Fibroblast of lung (primary cell): Measurements from ENCODE around the gene DNAJC1. TPM values are rescaled to one million over a fixed set of nuclear protein-coding genes. Genes with fewer than 3 reads are reported as not detected.

ENCODE experiments used
- DNase-seq, 2 donors: peaks; one replicate each; pipeline versions ENCODE4 v3.0.0 to v3.0.0-alpha.2; 2010; ENCODE audit warnings: low read depth in 2 of 2
- H2AFZ ChIP-seq: 2 replicates; pipeline ENCODE4 v1.5.1; 2012; ENCODE audit warnings: low read length, control low read depth, inconsistent platforms
- H3K27ac ChIP-seq: 2 replicates; pipeline ENCODE4 v1.5.1; 2011; ENCODE audit warnings: low read length, control low read depth; ENCODE audit not compliant: insufficient read depth
- H3K27me3 ChIP-seq: 2 replicates; pipeline ENCODE4 v1.5.1; 2011; ENCODE audit warnings: mild to moderate bottlenecking, low read length; ENCODE audit not compliant: control insufficient read depth, insufficient read depth
- H3K36me3 ChIP-seq: 2 replicates; pipeline ENCODE4 v1.5.1; 2011; ENCODE audit warnings: low read length; ENCODE audit not compliant: control insufficient read depth, insufficient read depth
- H3K4me1 ChIP-seq: 2 replicates; pipeline ENCODE4 v1.5.1; 2011; ENCODE audit warnings: low read length; ENCODE audit not compliant: control insufficient read depth, insufficient read depth; ENCODE audit errors: extremely low read depth
- H3K4me2 ChIP-seq: 2 replicates; pipeline ENCODE4 v1.5.1; 2011; ENCODE audit warnings: low read length, control low read depth; ENCODE audit not compliant: insufficient read depth; ENCODE audit errors: extremely low read depth
- H3K4me3 ChIP-seq, 4 experiments: fragments of 200-600 bp in 1 of 4; sonication (generic) in 1 of 4; replicated peaks in 1 of 4; 2 replicates each; pipeline ENCODE4 v1.5.1; 2011 to 2016; ENCODE audit warnings: low read length in 4 of 4, low read depth in 3 of 4, mild to moderate bottlenecking in 3 of 4, control low read depth in 2 of 4, inconsistent platforms in 1 of 4, mixed read lengths in 1 of 4; ENCODE audit not compliant: insufficient read depth in 1 of 4; ENCODE audit errors: control extremely low read depth in 1 of 4
- H3K79me2 ChIP-seq: 2 replicates; pipeline ENCODE4 v1.5.1; 2012; ENCODE audit warnings: mild to moderate bottlenecking, low read length, inconsistent platforms; ENCODE audit not compliant: control insufficient read depth, insufficient read depth
- H3K9ac ChIP-seq: 2 replicates; pipeline ENCODE4 v1.5.1; 2011; ENCODE audit warnings: mild to moderate bottlenecking, low read length, control low read depth; ENCODE audit not compliant: insufficient read depth
- H3K9me3 ChIP-seq: 2 replicates; pipeline ENCODE4 v1.5.1; 2012; ENCODE audit warnings: low read depth, low read length; ENCODE audit not compliant: control insufficient read depth, insufficient read depth
- H4K20me1 ChIP-seq: 2 replicates; pipeline ENCODE4 v1.5.1; 2011; ENCODE audit warnings: low read length; ENCODE audit not compliant: control insufficient read depth, insufficient read depth; ENCODE audit errors: extremely low read depth
- EZH2 ChIP-seq: IDR thresholded peaks from 2 replicates; pipeline ENCODE4 v1.5.1; 2012; ENCODE audit warnings: low read length, control low read depth, mild to moderate bottlenecking; ENCODE audit errors: missing control alignments
- polyA plus RNA-seq, 2 donors: library from polyadenylated mRNA; depleted of rRNA in 1 of 2; stranded (reverse) in 1 of 2; unstranded in 1 of 2; fragments of >200 nt; gene quantifications; 2 replicates each; pipeline ENCODE4 v1.2.1, GENCODE V29; 2011 to 2012; ENCODE audit warnings: missing spikeins in 1 of 2
- total RNA-seq: library from RNA; depleted of rRNA; stranded (reverse); fragments of >200 nt; gene quantifications from 2 replicates; pipeline ENCODE4 v1.2.1, GENCODE V29; 2014
- TF ChIP-seq, protein P1 (sequence below), 2 donors: IDR thresholded peaks in 1 of 2; conservative IDR thresholded peaks in 1 of 2; 1 replicate in 1 of 2; 2 replicates in 1 of 2; pipeline ENCODE4 v1.5.1; 2011 to 2012; ENCODE audit warnings: low read length in 2 of 2, control low read depth in 1 of 2, inconsistent platforms in 1 of 2, low read depth in 1 of 2, mild to moderate bottlenecking in 1 of 2

The DNAJC1 gene
- total and polyA plus RNA-seq, 2 donors (not counting 1 experiment from before 2014, with no cell fraction given): 27.7 to 46.2 TPM

DNA sequence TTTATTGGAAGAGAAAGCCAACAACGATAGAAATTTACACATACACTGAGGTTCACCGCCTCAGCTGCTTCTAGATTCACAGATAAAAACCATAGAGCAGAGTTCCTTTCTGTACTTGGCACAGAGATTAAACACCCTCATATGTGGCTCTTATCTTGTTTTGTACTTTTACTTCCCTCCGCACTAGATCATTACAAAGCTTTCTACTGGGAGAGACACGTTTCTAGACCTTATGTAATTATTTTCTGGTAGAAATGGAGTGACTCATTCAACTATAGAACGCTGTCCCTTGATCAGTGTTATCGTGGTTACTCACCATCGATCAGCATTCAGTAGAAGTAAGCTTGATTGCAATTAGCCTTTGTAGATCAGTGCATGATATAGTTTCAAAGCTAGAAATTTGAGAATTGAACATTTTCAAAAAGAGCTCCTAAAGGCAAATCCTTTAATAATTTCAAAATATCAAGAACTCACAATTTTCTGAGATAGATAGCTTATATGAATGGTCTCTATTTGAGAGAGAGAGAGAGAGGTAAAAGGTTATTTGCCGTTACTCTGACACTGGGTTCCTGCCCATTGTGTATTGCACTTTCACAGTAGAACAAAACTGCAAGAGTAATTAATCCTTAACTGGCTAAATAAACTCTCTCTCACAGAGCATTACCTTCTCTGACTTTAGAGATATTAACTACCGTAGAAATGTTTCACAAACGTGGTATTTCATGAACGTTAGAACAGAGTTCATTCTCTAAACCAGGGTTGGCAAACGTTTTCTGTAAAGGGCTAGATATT, 26.1 kb upstream of the DNAJC1 start:
- Histone ChIP-seq H3K79me2 (no peaks in the 10 kb centered on the region), H3K4me2 (no peak overlapping the region), H3K27me3 (no peaks in the 10 kb centered on the region), H3K9ac (no peak overlapping the region), H3K36me3 (no peaks in the 10 kb centered on the region), H3K4me3 (no peak overlapping the region), H3K27ac (no peak overlapping the region), H3K4me1 (no peaks in the 10 kb centered on the region), H2AFZ (no peak overlapping the region), H4K20me1 (no peaks in the 10 kb centered on the region), H3K9me3 (no peaks in the 10 kb centered on the region)
- DNase-seq: peak in 1 of 2 donors; percentile 4
- TF ChIP-seq, protein P1, sequence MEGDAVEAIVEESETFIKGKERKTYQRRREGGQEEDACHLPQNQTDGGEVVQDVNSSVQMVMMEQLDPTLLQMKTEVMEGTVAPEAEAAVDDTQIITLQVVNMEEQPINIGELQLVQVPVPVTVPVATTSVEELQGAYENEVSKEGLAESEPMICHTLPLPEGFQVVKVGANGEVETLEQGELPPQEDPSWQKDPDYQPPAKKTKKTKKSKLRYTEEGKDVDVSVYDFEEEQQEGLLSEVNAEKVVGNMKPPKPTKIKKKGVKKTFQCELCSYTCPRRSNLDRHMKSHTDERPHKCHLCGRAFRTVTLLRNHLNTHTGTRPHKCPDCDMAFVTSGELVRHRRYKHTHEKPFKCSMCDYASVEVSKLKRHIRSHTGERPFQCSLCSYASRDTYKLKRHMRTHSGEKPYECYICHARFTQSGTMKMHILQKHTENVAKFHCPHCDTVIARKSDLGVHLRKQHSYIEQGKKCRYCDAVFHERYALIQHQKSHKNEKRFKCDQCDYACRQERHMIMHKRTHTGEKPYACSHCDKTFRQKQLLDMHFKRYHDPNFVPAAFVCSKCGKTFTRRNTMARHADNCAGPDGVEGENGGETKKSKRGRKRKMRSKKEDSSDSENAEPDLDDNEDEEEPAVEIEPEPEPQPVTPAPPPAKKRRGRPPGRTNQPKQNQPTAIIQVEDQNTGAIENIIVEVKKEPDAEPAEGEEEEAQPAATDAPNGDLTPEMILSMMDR (conservative IDR thresholded peaks at IDR 0.05 in 1 of 2, IDR thresholded peaks at IDR 0.05 in 1 of 2; ENCODE audit: low read depth in 1 of 2, low read length in 2 of 2): no peak
- TF ChIP-seq EZH2: no peak

- TF ChIP-seq, protein P1 (conservative IDR thresholded peaks at IDR 0.05 in 1 of 2, IDR thresholded peaks at IDR 0.05 in 1 of 2; ENCODE audit: low read depth in 1 of 2, low read length in 2 of 2): no peak
- no peak for TF ChIP-seq EZH2
- Histone ChIP-seq H2AFZ (no peak overlapping the region), H3K9me3 (no peaks in the 10 kb centered on the region), H3K79me2 (no peaks in the 10 kb centered on the region), H3K9ac (no peak overlapping the region), H3K27me3 (no peaks in the 10 kb centered on the region), H3K36me3 (no peaks in the 10 kb centered on the region), H3K4me3 (no peak overlapping the region), H3K4me2 (no peak overlapping the region), H4K20me1 (no peaks in the 10 kb centered on the region), H3K4me1 (no peaks in the 10 kb centered on the region), H3K27ac (no peak overlapping the region)
- DNase-seq: no peak
Measured at GRCh38 chr10:22027364-22028238, 24.1 kb upstream of the DNAJC1 start.

DNA sequence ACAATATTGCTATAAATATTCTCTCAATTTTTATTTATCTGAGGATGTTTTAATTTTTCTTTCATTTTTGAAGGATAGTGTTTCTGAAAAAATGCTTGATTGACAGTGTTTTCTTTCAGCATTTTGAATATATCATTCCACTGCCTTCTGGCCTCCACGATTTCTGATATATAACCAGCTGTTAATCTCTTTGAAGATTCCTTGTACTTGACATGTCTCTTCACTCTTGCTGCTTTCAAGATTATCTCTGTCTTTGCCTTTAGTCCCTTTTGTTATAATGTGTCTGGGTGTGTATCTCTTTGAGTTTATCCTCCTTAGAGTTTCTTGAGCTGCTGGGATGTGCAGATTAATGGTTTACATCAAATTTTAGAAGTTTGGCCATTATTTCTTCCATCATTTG, 22.8 kb upstream of the DNAJC1 start:
- Histone ChIP-seq H3K27me3 (no peaks in the 10 kb centered on the region), H3K4me2 (no peak overlapping the region), H3K4me3 (no peak overlapping the region), H3K79me2 (no peaks in the 10 kb centered on the region), H3K27ac (no peak overlapping the region), H4K20me1 (no peaks in the 10 kb centered on the region), H3K9ac (no peak overlapping the region), H3K9me3 (no peaks in the 10 kb centered on the region), H2AFZ (no peak overlapping the region), H3K36me3 (no peaks in the 10 kb centered on the region), H3K4me1 (no peaks in the 10 kb centered on the region)
- DNase-seq: no peak
- no peak for TF ChIP-seq EZH2
- TF ChIP-seq, protein P1 (conservative IDR thresholded peaks at IDR 0.05 in 1 of 2, IDR thresholded peaks at IDR 0.05 in 1 of 2; ENCODE audit: low read depth in 1 of 2, low read length in 2 of 2): no peak
